GM12801 (cell line): ENCODE results near the gene RNF40.

Source experiments
- CTCF ChIP-seq: IDR thresholded peaks from one replicate; pipeline ENCODE4 v1.5.1; 2011; ENCODE audit warnings: control low read depth; ENCODE audit not compliant: insufficient read length; ENCODE audit errors: extremely low read depth

The RNF40 gene

GRCh38 chr16:30808146-30808545 lies 46.0 kb downstream of the RNF40 start:
- TF ChIP-seq CTCF: no peak

GRCh38 chr16:30813821-30814189 lies 51.7 kb downstream of the RNF40 start:
- no peak for TF ChIP-seq CTCF

GRCh38 chr16:30816769-30817168 lies 54.6 kb downstream of the RNF40 start:
- TF ChIP-seq CTCF: no peak

GRCh38 chr16:30820952-30821421 lies 58.9 kb downstream of the RNF40 start:
- TF ChIP-seq CTCF: no peak

- TF ChIP-seq CTCF: no peak
These were observed 59.8 kb downstream of the RNF40 start for GRCh38 chr16:30821891-30822290.
